COLO829 (cell line): ENCODE data around the gene SLC4A4.
A peak's percentile ranks its signal among the peaks of the same experiment; 100 is the strongest.

Experiments
- DNase-seq: peaks from one replicate; pipeline ENCODE4 v3.0.0; 2012; ENCODE audit warnings: low spot score

The SLC4A4 gene

DNA sequence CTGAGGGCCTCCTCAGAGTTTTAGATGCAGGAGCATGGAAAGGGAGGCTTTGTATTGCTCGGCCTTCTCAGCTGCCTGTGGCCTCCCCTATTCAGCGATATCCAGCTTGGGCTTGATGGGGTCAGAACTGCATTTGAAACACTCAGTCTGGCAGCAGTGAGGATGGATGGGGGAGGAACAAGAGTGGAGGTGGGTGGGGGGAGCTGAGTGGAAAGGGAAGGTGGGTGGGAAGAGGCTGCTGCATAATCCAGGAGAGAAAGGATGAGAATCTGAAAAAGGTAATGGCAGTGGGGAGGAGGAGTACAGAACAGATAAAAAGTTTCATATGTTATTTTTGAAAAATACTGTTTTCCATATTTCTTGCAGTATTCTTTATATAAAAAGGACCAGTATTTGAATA is 202.7 kb downstream of the SLC4A4 start:
- no peak for DNase-seq

DNA sequence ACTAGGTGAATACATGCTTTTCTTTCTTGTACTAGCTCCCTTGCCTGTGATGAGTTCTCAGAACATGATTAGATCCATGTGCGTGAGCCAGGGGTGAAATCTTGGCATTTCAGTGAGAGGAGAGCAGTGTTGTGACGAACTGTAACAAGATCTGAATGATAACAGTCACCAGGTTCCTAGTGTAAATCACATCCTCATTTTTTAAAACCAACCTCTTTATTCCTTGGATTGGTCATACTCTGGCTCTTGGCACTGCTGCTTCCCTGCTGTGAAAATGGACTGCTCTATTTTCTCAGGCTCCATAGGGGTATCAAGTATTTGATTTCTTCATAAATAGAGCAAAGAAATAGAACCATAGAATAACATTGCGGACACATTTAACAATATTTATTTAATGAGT is 206.3 kb downstream of the SLC4A4 start:
- DNase-seq, result no peak

DNA sequence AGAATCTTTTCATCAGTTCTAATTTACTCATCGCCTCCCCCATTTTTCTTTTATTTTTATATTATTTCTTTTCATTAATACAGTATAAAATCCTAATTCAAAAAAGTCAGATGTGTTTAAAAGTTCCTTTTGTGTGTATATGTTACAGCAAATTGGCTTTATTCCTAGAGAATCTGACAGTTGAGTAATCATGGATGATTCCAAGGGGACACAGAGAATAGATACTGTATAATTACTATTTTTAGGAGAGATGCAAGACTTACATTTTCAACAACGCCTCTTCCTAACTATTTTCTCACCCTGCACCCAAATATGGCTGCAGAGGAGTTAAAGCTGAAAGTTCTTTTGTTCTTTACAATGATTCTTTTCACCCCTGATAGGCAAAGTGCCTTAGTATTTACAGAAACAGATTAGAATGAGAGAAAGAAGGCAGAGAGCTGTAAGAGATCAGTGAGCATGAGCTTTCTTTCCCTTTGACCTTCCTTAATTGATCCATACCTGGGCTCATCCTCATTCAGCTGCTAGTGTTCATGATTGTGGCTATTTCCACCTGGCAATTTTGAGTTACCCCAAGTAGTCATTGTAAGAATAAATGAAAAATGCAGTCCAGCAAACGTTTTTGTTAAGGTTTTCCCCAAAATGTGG is 210.8 kb downstream of the SLC4A4 start:
- no peak for DNase-seq

DNA sequence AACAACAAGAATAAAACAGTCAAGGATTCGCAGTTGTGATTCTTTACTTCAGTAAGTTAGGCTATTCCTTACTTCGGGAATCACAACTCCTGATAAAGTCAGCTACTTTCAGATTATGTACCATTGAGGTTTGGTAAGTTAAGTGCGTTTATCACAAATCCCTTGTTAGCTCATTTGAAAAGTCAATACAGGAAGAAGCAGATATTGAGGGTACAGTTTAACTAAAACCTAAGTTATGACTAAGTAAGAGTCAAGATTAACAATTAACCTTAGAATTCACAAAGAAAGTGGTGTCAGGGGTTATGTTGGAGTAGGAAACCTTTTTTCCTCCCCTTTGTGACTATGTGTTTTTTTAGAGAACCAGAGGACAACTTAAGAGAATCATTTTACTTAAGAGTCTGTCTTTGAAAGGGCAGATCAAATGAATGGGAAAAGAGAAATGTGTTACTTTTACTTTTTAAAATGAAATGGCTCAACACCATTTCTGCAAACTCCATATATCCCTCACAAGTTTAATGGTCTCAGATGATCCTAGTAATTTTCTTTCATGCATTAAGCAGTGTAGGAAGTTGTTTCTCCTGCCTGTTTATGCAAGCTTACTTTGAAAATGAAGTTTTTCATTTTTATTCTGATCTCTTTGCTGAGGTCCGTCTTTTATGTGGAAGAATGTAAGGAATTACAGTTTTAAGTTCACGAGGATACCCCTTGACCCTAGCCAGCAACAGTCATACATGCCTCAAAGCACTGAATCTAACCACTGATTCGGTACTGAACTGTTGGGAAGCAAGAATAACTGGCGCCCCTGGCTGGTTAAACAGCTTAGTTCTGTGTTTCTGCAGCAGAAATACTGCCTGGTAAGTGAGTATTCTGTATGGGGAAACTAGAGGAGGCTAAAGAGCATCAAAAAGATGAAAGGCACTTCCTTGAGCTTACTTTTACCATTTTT is 211.7 kb downstream of the SLC4A4 start:
- DNase-seq, result peak; percentile 49

DNA sequence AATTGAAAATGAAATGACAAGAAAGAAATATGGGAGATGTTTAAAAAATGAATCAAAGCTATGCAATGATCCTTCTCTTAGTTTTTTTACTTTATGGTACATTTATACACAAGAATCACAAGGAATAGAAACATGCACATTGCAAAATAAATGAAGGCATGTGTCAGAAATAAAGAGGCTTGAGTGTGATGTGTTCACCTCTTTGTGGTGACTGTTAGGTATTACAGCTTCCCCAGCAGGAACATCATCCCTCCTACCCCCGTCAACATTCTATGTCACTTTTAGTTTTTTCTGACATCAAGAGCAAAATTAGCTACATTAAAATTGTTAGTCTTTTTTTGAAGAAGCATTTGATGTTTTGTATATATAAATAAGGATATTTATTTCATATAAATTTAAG is 214.8 kb downstream of the SLC4A4 start:
- DNase-seq, result peak; percentile 50

DNA sequence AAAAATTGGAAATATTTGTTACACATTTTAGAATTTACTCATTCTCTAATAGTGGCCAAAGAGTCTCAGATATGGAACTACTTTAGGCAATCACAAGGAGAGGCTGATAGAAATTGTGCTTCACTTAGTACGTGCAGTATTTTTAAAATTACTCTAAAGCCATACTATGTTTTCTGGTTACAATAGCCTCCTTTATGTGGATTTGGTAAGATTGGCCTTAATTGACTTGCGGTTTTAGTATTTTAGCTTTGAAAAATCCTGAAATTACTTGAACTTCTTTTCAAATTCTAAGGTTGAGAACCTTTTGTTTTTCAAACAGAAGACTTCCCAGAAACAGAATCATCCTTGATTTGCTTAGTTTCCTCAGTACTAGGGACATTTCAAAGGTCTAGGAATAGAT is 215.2 kb downstream of the SLC4A4 start:
- peak; percentile 60 for DNase-seq

DNA sequence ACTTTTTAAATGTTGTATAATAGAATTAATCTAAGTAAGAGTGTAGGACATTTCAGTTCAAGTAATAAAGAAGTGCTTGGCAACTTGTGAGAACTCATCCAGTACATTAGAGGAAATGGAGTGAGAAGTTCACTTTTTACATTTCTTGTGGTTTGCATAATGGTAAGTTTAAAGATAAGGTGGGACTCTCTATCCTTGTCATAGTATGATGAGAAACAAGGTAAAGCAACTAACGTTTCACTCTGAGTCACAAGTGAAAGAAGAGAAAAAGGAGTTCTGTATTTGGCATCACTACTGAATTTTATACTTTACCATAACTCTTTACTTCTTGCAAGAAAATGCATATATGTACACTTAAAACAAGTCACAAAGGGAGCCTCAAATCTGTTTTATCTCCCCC is 219.4 kb downstream of the SLC4A4 start:
- DNase-seq, result no peak

DNA sequence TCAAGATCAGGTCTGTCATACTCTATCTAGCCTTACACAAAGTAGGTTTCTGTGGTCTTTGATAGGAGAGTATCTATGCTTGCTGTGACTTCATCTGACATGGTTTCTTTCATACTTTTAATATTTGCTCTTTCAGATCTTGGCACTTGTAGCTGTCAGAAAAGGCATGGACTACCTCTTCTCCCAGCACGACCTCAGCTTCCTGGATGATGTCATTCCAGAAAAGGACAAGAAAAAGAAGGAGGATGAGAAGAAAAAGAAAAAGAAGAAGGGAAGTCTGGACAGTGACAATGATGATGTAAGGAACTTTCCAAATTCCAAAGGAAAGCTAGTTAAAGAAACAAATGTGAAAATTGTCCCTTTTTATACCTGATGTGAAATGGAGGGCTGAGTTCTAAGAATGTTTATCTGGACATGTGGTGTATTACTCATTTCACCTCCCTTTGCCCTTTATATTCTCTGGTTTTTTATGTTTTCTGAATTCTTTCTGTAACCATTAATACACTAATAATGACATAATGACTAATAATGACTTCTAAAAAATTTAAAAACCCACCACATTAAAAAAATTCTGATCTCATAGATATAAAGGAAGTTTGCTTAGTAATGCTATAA is 221.2 kb downstream of the SLC4A4 start:
- DNase-seq, result no peak

DNA sequence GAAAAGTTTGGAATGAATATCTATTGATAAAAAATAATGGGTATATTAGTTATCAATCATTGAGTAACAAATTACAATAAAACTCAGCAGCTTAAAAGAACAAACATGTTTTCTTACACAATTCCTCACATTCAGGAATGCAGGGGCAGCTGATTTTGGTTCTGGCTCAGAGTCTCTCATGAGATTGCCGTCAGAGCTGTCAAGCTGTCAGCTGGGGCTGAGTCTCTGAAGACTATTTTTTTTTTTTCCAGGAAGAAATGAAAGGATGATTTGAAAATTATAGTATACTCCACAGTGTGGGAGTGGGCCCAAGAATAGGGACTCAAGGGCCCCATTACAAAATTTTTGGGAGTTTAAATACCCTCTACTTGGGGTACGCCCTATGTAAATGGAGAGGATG is 226.0 kb downstream of the SLC4A4 start:
- DNase-seq, result no peak

DNA sequence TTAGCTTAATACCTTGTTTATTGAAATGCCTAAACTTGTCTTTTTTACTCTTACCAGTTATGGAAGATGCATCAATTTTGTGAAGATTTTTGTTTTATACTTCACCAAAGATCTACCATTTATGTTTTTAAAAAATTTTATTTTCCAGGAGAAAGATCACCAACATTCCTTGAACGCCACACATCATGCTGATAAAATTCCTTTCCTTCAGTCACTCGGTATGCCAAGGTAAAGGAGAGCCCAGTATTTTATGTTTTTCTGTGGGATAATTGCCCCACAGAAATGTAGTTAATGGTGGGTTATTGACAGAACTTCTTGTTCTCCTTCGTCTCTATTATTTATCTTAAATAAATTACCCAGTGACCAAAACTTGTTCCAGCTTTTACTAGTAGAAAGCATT is 228.0 kb downstream of the SLC4A4 start:
- no peak for DNase-seq

DNA sequence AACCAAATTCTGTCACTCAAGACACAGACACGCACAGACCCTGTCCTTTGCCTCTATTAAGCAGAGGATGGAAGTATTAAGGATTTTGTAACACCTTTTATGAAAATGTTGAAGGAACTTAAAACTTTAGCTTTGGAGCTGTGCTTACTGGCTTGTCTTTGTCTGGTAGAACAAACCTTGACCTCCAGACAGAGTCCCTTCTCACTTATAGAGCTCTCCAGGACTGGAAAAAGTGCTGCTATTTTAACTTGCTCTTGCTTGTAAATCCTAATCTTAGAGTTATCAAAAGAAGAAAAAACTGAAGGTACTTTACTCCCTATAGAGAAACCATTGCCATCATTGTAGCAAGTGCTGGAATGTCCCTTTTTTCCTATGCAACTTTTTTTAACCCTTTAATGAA is 229.3 kb downstream of the SLC4A4 start:
- no peak for DNase-seq

DNA sequence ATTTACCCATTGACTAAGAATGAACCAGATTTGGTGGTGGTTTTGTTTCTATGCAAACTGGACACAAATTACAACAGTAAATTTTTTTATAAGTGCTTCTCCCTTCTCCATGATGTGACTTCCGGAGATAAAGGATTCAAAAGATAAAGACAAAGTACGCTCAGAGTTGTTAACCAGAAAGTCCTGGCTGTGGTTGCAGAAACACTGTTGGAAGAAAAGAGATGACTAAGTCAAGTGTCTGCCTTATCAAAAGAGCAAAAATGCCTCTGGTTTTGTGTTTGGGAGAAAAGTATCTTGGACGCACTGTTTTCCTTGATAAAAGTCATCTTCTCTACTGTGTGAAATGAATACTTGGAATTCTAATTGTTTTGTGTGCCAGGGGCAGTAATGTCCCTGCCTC is 231.7 kb downstream of the SLC4A4 start:
- no peak for DNase-seq

DNA sequence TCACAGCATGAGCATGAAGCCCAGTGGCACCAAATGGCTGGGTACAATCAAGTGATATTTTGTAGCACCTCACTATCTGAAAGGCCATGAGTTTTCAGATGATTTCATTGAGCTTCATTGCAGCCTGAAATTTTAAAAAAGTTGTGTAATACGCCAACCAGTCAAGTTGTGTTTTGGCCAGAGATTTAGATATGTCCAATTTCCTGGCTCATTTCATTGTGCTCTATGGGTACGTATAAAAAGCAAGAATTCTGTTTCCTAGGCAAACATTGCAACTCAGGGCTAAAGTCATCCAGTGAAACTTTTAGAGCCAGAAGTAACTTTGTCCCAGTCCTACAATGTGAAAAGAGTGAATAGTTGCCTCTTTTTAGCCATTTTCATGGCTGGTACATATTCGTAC is 232.5 kb downstream of the SLC4A4 start:
- no peak for DNase-seq

DNA sequence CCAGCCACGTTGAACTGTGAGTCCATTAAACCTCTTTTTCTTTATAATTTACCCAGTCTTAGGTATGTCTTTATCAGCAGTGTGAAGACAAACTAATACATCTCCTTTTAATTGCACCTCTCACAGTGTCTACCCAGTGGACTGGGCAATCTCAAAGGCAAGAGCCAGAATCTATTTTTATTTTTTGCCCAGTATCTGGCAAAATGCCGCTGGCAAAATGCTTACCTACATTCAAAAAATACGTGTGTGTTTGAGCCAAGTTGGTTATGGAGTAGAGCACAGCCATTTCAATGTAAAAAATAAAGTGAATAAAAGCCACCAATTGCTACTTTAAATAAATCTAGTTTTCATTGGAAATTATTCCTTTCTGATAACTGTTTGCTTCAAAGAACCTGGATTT is 245.2 kb downstream of the SLC4A4 start:
- DNase-seq, result no peak

DNA sequence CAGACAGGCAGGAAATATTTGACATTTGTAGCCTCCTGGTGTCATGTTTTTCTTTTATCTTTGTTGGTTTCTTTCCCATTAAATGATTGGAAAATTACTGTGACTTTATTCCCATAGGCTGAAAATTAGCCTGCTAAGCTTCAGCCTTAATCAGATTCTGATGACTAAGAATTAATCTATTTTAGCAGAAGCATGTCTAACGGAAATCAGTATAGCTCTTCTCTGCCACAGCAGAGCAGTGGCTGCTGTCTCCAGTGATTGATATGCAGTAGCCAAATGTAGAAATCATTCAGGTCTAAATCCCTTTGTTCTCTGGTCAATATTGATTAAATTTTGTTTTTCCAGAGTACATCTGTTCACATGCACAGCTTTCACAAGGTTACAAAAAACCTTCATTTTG is 245.8 kb downstream of the SLC4A4 start:
- no peak for DNase-seq

DNA sequence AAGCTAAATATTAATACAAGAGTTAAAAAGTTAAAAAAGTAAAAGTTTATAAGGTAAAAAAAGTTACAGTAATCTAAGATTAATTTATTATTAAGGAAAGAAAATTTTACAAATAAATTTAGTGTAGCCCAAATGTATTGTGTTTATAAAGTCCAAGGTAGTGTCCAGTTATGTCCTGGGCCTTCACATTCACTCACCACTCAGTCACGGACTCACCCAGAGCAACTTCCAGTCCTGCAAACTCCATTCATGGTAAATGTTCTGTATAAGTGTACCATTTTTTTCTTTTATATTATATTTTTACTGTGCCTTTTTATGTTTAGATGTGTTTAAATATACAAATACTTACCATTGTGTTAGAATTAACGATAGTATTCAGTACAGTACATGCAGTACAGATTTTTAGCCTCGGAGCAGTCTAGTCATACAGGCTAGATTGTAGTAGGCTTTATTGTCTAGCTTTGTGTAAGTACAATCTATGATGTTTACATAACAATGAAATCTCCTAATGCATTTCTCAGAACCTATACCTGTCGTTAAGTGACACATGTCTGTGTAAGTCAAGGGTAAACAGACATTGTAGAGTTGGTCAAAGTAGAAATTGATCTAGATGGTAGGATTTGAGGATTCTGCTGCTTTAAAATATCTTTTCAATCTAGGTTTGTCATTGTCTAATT is 247.4 kb downstream of the SLC4A4 start:
- DNase-seq, result no peak

DNA sequence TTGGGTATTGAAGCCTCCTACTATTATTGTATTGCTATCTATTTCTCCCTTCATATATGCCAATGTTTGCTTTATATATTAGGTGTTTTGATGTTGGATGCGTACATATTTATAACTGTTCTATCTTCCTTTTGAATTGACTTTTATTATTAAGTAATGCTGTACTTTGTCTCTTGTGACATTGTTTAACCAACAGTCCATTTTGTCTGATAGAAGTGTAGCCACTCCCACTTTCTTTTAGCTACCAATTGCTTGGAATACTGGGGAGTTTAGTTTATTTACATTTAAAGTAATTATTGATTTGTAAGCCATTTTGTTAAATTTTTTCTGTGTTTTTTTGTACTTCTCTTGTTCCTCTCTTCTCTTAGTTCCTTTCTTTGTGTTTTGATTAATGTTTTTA is 249.2 kb downstream of the SLC4A4 start:
- no peak for DNase-seq

DNA sequence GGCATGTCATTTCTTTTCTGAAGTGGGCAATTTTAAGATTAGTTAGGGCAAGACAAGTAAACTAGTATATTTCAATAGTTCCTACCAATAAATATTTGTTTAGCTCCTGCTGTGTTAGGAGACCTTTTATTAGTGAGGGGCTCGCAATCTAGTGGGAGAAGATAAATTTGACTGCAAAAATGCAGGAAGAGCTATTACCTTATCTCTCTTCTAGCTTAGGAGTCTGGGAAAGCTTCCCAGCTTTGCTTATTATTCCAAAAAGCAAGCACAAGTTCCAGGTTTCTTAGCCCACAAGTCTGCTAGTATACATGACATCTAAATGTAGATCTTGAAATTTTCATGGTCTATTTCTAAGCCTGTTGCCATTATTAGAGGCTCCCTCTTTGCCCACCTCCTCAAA is 254.0 kb downstream of the SLC4A4 start:
- no peak for DNase-seq

DNA sequence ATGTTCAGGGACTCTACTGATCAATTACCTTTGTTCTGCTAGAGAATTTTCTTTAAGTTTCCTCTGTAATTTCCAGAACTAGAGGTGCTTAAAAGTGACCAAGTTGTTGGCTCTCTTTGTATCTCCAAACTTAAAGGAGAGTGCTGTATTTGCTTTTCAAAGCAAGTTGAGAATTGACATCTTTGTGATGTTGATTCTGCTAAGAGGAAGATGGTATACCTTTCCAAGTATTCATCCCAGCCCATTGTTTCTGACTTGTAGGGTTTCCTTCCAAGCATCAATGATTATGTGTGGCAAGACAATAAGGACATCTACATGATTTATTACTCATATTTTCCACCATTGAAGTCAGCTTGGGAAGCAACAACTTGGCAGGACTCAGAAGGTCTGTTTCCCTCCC is 254.5 kb downstream of the SLC4A4 start:
- no peak for DNase-seq

DNA sequence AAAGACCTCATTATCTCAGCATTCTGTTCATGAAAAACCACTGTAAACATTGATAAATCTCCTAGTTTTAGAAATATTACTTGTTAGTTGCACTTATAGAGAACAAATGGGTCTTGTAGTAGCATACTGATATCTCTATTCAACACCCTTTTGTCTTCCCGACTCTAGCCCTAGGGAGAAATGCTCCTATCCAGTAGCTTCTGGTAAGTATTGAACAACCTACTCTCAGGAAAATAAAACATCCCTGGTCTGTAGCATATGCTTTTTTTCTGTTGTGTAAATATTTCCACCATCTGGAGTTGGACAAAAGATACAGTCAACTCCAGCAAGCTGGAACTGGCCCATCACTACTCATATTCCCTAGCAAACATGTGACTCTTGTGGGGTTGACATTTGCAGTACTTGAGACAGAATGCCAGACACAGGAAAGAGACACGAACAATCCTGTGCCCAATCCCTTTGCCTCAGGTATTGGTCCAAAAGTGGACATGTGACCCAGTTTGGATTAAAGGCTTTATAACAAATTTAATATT is 256.8 kb downstream of the SLC4A4 start:
- DNase-seq, result peak; percentile 88

DNA sequence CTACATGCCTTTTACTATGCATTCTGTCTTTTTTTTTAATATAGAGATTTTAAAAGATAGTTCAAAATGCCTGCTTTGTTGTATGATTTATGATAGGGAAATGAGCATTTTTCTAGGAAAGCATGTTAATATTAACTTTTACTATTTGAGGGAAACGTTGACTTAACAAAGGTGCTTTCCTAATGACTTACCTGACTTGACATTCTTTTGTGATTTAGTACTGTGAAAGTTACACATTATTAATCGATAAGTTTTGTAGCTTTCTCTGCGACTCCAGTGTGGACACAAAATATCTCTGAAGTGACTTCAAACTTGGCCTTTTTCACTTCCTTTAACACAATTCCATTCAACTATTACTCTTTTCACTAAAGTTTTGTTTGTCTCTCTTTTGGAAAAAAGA is 260.8 kb downstream of the SLC4A4 start:
- DNase-seq, result no peak

DNA sequence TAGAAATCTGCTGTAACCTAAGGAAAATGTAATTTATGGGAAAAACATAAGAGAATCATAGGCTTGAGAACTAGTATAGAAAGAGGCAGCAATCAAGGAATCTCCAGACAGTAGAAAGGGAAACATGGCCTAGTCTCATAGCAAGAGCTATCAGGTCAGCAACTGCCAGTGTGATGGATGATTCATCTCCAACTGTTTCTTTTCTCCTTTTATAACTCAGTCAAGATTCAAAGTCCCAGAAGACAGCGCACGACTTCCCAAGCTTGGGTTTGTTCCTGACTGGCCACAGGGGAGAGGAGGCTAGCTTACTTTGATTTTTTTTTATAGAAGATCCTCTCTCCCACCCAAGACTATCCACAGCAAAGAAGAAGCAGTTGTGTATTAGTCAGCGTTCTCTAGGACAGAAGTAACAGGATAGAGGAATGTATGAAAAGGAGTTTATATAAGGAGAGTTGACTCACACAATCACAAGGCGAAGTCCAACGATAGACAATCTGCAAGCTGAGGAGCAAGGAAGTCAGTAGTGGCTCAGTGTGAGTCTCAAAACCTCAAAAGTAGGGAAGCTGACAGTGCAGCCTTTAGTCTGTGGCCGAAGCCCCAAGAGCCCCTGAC is 263.6 kb downstream of the SLC4A4 start:
- peak; percentile 33 for DNase-seq
